DOHH2 (cell line): Measurements from ENCODE around the gene TM9SF1.

Experiments used
- H3F3A ChIP-seq: fragments of 200-600 bp; sonication (generic), shearing (Covaris generic); 2 replicates; pipeline ENCODE4 v1.6.0; 2016; ENCODE audit warnings: antibody characterized with exemption, mild to moderate bottlenecking; ENCODE audit not compliant: control insufficient read depth, insufficient read depth
- H3K27ac ChIP-seq: fragments of 200-600 bp; sonication (generic); 2 replicates; pipeline ENCODE4 v1.5.1; 2014; ENCODE audit warnings: low read depth, mild to moderate bottlenecking, low read length, moderate library complexity
- H3K27me3 ChIP-seq: fragments of 200-600 bp; sonication (generic); 2 replicates; pipeline ENCODE4 v1.6.1; 2014; ENCODE audit warnings: mild to moderate bottlenecking, low read length, mixed read lengths; ENCODE audit not compliant: control insufficient read depth
- H3K36me3 ChIP-seq: fragments of 200-600 bp; sonication (generic); 2 replicates; pipeline ENCODE4 v1.6.1; 2014; ENCODE audit warnings: mild to moderate bottlenecking, low read length, moderate library complexity, mixed read lengths; ENCODE audit not compliant: control insufficient read depth
- H3K4me1 ChIP-seq: fragments of 200-600 bp; sonication (generic); 2 replicates; pipeline ENCODE4 v1.6.1; 2014; ENCODE audit warnings: mild to moderate bottlenecking, low read length, mixed read lengths; ENCODE audit not compliant: control insufficient read depth
- H3K4me2 ChIP-seq: fragments of 200-600 bp; sonication (generic); 2 replicates; pipeline ENCODE4 v1.6.0; 2014; ENCODE audit warnings: mild to moderate bottlenecking, low read length, moderate library complexity
- H3K4me3 ChIP-seq: fragments of 200-600 bp; sonication (generic); 2 replicates; pipeline ENCODE4 v1.5.1; 2014; ENCODE audit warnings: mild to moderate bottlenecking, low read length, mixed read lengths
- H3K79me2 ChIP-seq: fragments of 200-600 bp; sonication (generic); 2 replicates; pipeline ENCODE4 v1.6.1; 2014; ENCODE audit warnings: mild to moderate bottlenecking, low read length, mixed read lengths; ENCODE audit not compliant: control insufficient read depth
- H3K9me2 ChIP-seq: fragments of 200-600 bp; sonication (generic); replicated peaks from 2 replicates; pipeline ENCODE4 v1.6.1; 2014; ENCODE audit warnings: mild to moderate bottlenecking, low read length, mixed read lengths; ENCODE audit not compliant: control insufficient read depth
- H3K9me3 ChIP-seq: fragments of 200-600 bp; sonication (generic); 2 replicates; pipeline ENCODE4 v1.6.1; 2014; ENCODE audit warnings: antibody characterized with exemption, low read length, mixed read lengths; ENCODE audit not compliant: control insufficient read depth, insufficient read depth
- H4K20me1 ChIP-seq: fragments of 200-600 bp; sonication (generic); 2 replicates; pipeline ENCODE4 v1.6.0; 2014; ENCODE audit warnings: low read depth, mild to moderate bottlenecking, antibody characterized with exemption, low read length, moderate library complexity; ENCODE audit not compliant: control insufficient read depth, insufficient read depth
- EZH2phosphoT487 ChIP-seq: fragments of 200-600 bp; sonication (generic); IDR thresholded peaks from 2 replicates; pipeline ENCODE4 v1.6.1; 2017; ENCODE audit warnings: borderline replicate concordance, mild to moderate bottlenecking, antibody characterized with exemption, low read length, moderate library complexity, mixed read lengths
- TF ChIP-seq, protein P1 (sequence below): fragments of 200-600 bp; sonication (generic); IDR thresholded peaks from one replicate; pipeline ENCODE4 v1.5.1; 2014; ENCODE audit warnings: antibody characterized with exemption, mild to moderate bottlenecking, low read depth, low read length; ENCODE audit not compliant: poor library complexity, severe bottlenecking

The TM9SF1 gene

DNA sequence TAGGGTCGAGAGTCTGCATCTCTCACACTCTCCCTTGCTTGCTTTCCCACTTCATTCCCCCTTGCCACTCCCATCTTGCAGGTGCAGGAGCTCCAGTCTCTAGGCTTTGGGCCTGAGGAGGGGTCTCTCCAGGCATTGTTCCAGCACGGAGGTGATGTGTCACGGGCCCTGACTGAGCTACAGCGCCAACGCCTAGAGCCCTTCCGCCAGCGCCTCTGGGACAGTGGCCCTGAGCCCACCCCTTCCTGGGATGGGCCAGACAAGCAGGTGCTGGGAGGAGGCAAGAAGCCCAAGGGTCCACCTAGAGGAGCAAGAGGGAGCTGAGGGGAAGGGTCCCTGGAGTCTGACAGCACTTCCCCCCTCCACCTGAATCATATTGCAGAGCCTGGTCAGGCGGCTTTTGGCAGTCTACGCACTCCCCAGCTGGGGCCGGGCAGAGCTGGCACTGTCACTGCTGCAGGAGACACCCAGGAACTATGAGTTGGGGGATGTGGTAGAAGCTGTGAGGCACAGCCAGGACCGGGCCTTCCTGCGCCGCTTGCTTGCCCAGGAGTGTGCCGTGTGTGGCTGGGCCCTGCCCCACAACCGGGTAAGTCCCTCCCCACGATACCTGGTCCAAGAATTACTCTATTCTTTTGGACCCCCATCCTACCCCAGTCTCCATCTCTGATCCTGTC, 43.7 kb downstream of the TM9SF1 start:
- H4K20me1 ChIP-seq = peaks cover 3% of the 10 kb centered on the region; the same call in 1 of the 2 replicates
- 0 out of 2 replicates have a peak, but pooled peaks cover 3% of the 10 kb centered on the region for H3F3A ChIP-seq
- H3K9me3 ChIP-seq = no peaks in the 10 kb centered on the region
- H3K79me2 ChIP-seq = peaks cover 22% of the 10 kb centered on the region
- H3K4me3 ChIP-seq = no peak overlapping the region
- peaks cover 60% of the 10 kb centered on the region for H3K36me3 ChIP-seq
- H3K27ac ChIP-seq = no peak overlapping the region
- no peak for TF ChIP-seq EZH2phosphoT487
- TF ChIP-seq, protein P1, sequence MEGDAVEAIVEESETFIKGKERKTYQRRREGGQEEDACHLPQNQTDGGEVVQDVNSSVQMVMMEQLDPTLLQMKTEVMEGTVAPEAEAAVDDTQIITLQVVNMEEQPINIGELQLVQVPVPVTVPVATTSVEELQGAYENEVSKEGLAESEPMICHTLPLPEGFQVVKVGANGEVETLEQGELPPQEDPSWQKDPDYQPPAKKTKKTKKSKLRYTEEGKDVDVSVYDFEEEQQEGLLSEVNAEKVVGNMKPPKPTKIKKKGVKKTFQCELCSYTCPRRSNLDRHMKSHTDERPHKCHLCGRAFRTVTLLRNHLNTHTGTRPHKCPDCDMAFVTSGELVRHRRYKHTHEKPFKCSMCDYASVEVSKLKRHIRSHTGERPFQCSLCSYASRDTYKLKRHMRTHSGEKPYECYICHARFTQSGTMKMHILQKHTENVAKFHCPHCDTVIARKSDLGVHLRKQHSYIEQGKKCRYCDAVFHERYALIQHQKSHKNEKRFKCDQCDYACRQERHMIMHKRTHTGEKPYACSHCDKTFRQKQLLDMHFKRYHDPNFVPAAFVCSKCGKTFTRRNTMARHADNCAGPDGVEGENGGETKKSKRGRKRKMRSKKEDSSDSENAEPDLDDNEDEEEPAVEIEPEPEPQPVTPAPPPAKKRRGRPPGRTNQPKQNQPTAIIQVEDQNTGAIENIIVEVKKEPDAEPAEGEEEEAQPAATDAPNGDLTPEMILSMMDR = no peak
- H3K4me1 ChIP-seq = peaks cover 10% of the 10 kb centered on the region
- H3K27me3 ChIP-seq = no peaks in the 10 kb centered on the region
- no peaks in the 10 kb centered on the region for H3K9me2 ChIP-seq
- no peak overlapping the region for H3K4me2 ChIP-seq

DNA sequence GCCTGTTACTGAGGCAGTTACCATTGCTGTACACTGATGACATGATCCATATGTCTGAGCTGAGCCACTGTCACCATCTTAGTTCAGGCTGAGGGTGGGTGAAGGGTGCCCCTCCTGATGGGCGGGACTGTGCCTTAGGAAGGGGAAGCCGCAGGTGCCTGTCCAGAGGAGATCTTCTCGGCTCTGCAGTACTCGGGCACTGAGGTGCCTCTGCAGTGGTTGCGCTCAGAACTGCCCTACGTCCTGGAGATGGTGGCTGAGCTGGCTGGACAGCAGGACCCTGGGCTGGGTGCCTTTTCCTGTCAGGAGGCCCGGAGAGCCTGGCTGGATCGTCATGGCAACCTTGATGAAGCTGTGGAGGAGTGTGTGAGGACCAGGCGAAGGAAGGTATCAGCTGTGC, 44.2 kb downstream of the TM9SF1 start:
- Histone ChIP-seq H3K79me2 (peaks cover 26% of the 10 kb centered on the region), H3K9me2 (no peaks in the 10 kb centered on the region), H3K4me1 (peaks cover 10% of the 10 kb centered on the region), H3K36me3 (peaks cover 60% of the 10 kb centered on the region), H4K20me1 (peaks cover 3% of the 10 kb centered on the region; the same call in 1 of the 2 replicates), H3K27me3 (no peaks in the 10 kb centered on the region), H3K9me3 (no peaks in the 10 kb centered on the region), H3K4me2 (no peak overlapping the region), H3F3A (0 out of 2 replicates have a peak, but pooled peaks cover 3% of the 10 kb centered on the region), H3K27ac (no peak overlapping the region), H3K4me3 (no peak overlapping the region)
- TF ChIP-seq EZH2phosphoT487 = no peak
- TF ChIP-seq, protein P1 = no peak

DNA sequence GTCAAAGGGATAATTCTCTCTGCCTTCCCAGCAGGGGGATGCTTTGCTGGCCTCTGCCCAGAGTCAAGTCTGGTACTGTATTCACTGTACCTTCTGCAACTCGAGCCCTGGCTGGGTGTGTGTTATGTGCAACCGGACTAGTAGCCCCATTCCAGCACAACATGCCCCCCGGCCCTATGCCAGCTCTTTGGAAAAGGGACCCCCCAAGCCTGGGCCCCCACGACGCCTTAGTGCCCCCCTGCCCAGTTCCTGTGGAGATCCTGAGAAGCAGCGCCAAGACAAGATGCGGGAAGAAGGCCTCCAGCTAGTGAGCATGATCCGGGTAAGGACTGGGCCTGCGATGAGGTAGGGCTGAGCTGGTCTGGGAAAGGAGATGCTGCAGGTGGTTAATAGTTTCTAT, 44.7 kb downstream of the TM9SF1 start:
- TF ChIP-seq EZH2phosphoT487 = no peak
- TF ChIP-seq, protein P1 = no peak
- Histone ChIP-seq H3F3A (0 out of 2 replicates have a peak, but pooled peaks cover 3% of the 10 kb centered on the region), H3K4me1 (peaks cover 15% of the 10 kb centered on the region), H3K9me3 (no peaks in the 10 kb centered on the region), H3K36me3 (peaks cover 56% of the 10 kb centered on the region), H3K27ac (no peak overlapping the region), H3K27me3 (no peaks in the 10 kb centered on the region), H3K4me2 (no peak overlapping the region), H4K20me1 (peaks cover 3% of the 10 kb centered on the region; the same call in 1 of the 2 replicates), H3K4me3 (no peak overlapping the region), H3K79me2 (peaks cover 30% of the 10 kb centered on the region), H3K9me2 (no peaks in the 10 kb centered on the region)
